ENCODE measurements around the gene SDS.

Gene SDS

GRCh38 chr12:113416091-113416754 lies 12.5 kb upstream of the SDS start:
- TF ChIP-seq CTCF (IDR thresholded peaks at IDR 0.05; ENCODE audit: low read depth, low read length) (peak; percentile 23), EZH2phosphoT487 (IDR thresholded peaks at IDR 0.05; ENCODE audit: low read depth) (no peak)
- Histone ChIP-seq H3K4me1 (ENCODE audit: low read length) (peaks cover 24% of the 10 kb centered on the region), H3K36me3 (replicated peaks; ENCODE audit: low read depth, low read length) (no peaks in the 10 kb centered on the region), H4K20me1 (ENCODE audit: insufficient read depth, low read length) (no peaks in the 10 kb centered on the region), H2AFZ (ENCODE audit: low read depth, low read length) (peak overlapping the region; percentile 51), H3K4me2 (ENCODE audit: low read length) (peak overlapping the region; percentile 37), H3K9me3 (ENCODE audit: insufficient read depth, low read length) (no peaks in the 10 kb centered on the region), H3K79me2 (ENCODE audit: low read length) (no peaks in the 10 kb centered on the region), H3K4me3 (ENCODE audit: low read length) (peak overlapping the region; percentile 7; the same call in 1 of the 2 replicates), H3K9ac (ENCODE audit: low read length) (peak overlapping the region; percentile 19; the same call in 1 of the 2 replicates), H3K27ac (ENCODE audit: low read length) (peak overlapping the region; percentile 11; the same call in 1 of the 2 replicates), H3K27me3 (ENCODE audit: low read depth, low read length) (peaks cover 18% of the 10 kb centered on the region)

GRCh38 chr12:113414519-113415038 lies 10.9 kb upstream of the SDS start:
- no peaks in the 10 kb centered on the region for H3K9me3 ChIP-seq (ENCODE audit: insufficient read depth, low read length)
- H4K20me1 ChIP-seq (ENCODE audit: insufficient read depth, low read length) = no peaks in the 10 kb centered on the region
- no peak overlapping the region for H3K27ac ChIP-seq (ENCODE audit: low read length)

GRCh38 chr12:113413488-113413939 lies 9.8 kb upstream of the SDS start:
- Histone ChIP-seq H3K36me3 (replicated peaks; ENCODE audit: low read depth, low read length) (no peaks in the 10 kb centered on the region), H3K9me3 (ENCODE audit: insufficient read depth, low read length) (no peaks in the 10 kb centered on the region), H3K9ac (ENCODE audit: low read length) (no peak overlapping the region), H3K4me2 (ENCODE audit: low read length) (no peak overlapping the region), H2AFZ (ENCODE audit: low read depth, low read length) (no peak overlapping the region), H3K79me2 (ENCODE audit: low read length) (no peaks in the 10 kb centered on the region), H3K4me3 (ENCODE audit: low read length) (no peak overlapping the region), H3K4me1 (ENCODE audit: low read length) (peaks cover 14% of the 10 kb centered on the region), H3K27me3 (ENCODE audit: low read depth, low read length) (peaks cover 16% of the 10 kb centered on the region), H4K20me1 (ENCODE audit: insufficient read depth, low read length) (no peaks in the 10 kb centered on the region), H3K27ac (ENCODE audit: low read length) (no peak overlapping the region)
- no peak for TF ChIP-seq CTCF (IDR thresholded peaks at IDR 0.05; ENCODE audit: low read depth, low read length)
- TF ChIP-seq EZH2phosphoT487 (IDR thresholded peaks at IDR 0.05; ENCODE audit: low read depth) = no peak

More at GRCh38 chr12:113414519-113415038, 10.9 kb upstream of the SDS start:
- H3K4me1 ChIP-seq (ENCODE audit: low read length) = peaks cover 14% of the 10 kb centered on the region
- H3K27me3 ChIP-seq (ENCODE audit: low read depth, low read length) = peaks cover 15% of the 10 kb centered on the region
- no peak overlapping the region for H3K4me2 ChIP-seq (ENCODE audit: low read length)
- TF ChIP-seq CTCF (IDR thresholded peaks at IDR 0.05; ENCODE audit: low read depth, low read length) (no peak), EZH2phosphoT487 (IDR thresholded peaks at IDR 0.05; ENCODE audit: low read depth) (no peak)
- no peak overlapping the region for H3K9ac ChIP-seq (ENCODE audit: low read length)
- H3K4me3 ChIP-seq (ENCODE audit: low read length) = no peak overlapping the region
- no peaks in the 10 kb centered on the region for H3K79me2 ChIP-seq (ENCODE audit: low read length)
- no peaks in the 10 kb centered on the region for H3K36me3 ChIP-seq (replicated peaks; ENCODE audit: low read depth, low read length)
- H2AFZ ChIP-seq (ENCODE audit: low read depth, low read length) = no peak overlapping the region

DNA sequence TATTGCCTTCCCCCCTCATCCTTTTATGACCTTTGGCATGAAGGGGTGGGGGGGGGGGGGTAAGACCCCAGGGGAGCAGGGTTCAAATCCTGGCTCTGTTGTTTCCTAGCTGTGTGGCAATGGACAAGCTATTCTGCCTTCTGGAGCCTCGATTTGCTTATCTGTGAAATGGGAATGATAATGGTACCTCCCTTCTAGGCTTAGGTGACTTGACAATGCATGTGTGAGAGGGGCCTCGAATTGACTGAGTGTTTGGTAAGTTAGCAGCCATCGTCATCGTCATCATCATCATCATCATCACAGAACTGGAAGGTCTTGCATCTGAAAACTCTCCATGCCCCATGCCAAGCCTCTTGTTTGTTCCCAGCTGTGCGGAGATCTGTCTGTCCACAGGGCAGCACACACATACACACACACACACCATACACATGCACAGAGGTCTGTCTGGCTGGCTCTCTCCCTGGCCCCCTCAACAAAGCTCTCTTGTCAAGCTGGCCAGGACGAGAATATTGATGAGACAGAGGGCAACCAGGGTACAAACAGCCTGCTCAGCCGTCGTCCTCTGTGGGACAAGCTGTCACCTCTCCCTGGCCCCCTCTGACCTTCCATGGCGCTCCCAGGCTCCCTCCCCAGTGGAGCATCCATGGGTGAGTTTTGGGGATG lies 5.9 kb upstream of the SDS start:
- Histone ChIP-seq H4K20me1 (ENCODE audit: insufficient read depth, low read length) (no peaks in the 10 kb centered on the region), H3K4me3 (ENCODE audit: low read length) (no peak overlapping the region), H3K4me1 (ENCODE audit: low read length) (peaks cover 7% of the 10 kb centered on the region), H3K79me2 (ENCODE audit: low read length) (no peaks in the 10 kb centered on the region), H3K9ac (ENCODE audit: low read length) (no peak overlapping the region), H3K4me2 (ENCODE audit: low read length) (no peak overlapping the region), H3K27me3 (ENCODE audit: low read depth, low read length) (peaks cover 19% of the 10 kb centered on the region), H3K27ac (ENCODE audit: low read length) (no peak overlapping the region), H2AFZ (ENCODE audit: low read depth, low read length) (no peak overlapping the region), H3K9me3 (ENCODE audit: insufficient read depth, low read length) (no peaks in the 10 kb centered on the region), H3K36me3 (replicated peaks; ENCODE audit: low read depth, low read length) (no peaks in the 10 kb centered on the region)
- TF ChIP-seq EZH2phosphoT487 (IDR thresholded peaks at IDR 0.05; ENCODE audit: low read depth) = no peak
- no peak for TF ChIP-seq CTCF (IDR thresholded peaks at IDR 0.05; ENCODE audit: low read depth, low read length)

All from OCI-LY3 (cell line).